SKM-1 treated with dmso at 0.1 percent for 144 hours (cell line): Measurements from ENCODE around the gene CST8.
A peak's percentile ranks its signal among the peaks of the same experiment; 100 is the strongest.

Source experiments
- DNase-seq: peaks from one replicate; lab custom pipeline; 2025; ENCODE audit not compliant: unreplicated experiment; lab: John Stamatoyannopoulos, UW

CST8 gene

DNA sequence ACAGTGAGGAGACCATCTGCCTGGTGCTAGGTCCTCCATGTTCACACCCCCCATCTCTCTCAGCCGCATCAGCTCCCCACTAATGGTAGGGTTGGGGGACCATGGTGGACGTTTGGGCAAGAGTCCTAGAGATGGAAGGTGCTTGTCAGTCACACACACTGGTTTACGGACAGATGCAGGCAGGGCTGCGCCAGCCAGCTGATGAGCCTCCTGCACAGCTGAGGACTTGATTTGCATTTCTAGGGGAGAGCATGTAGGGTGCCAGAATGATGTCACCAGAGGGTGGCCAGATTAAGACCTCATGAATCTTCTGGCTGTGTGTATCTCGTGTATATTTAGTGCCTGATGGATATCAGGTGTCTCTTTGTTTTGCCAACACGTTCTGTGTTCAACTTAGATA is 28.6 kb downstream of the CST8 start:
- DNase-seq = no peak

GRCh38 chr20:23520185-23520584 is 29.3 kb downstream of the CST8 start:
- DNase-seq = no peak

- no peak for DNase-seq
Measured at GRCh38 chr20:23524146-23524545, 33.2 kb downstream of the CST8 start.

GRCh38 chr20:23526850-23527249 is 35.9 kb downstream of the CST8 start:
- no peak for DNase-seq

- DNase-seq = no peak
Measured at GRCh38 chr20:23528867-23529431, 38.0 kb downstream of the CST8 start.

GRCh38 chr20:23530937-23531567 is 40.1 kb downstream of the CST8 start:
- no peak for DNase-seq

DNA sequence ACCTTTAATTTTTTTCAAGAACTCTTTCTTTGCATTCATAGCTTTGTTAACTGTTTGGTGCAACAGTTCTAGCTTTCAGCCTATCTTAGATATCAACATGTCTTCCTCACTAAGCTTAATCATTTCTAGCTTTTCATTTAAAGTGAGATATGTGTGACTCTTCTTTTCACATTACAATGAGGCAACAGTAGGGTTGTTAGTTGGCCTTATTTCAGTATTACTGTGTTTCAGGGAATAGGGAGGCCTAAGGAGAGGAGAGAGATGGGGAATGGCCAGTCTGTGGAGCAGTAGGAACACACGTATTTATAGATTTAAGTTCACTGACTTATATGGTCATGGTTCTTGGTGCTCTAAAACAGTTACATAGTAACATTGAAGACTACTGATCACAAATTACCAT is 41.6 kb downstream of the CST8 start:
- no peak for DNase-seq

GRCh38 chr20:23533161-23533560 is 42.2 kb downstream of the CST8 start:
- DNase-seq = no peak

- DNase-seq = no peak
Measured at GRCh38 chr20:23534801-23535593, 44.1 kb downstream of the CST8 start.

DNA sequence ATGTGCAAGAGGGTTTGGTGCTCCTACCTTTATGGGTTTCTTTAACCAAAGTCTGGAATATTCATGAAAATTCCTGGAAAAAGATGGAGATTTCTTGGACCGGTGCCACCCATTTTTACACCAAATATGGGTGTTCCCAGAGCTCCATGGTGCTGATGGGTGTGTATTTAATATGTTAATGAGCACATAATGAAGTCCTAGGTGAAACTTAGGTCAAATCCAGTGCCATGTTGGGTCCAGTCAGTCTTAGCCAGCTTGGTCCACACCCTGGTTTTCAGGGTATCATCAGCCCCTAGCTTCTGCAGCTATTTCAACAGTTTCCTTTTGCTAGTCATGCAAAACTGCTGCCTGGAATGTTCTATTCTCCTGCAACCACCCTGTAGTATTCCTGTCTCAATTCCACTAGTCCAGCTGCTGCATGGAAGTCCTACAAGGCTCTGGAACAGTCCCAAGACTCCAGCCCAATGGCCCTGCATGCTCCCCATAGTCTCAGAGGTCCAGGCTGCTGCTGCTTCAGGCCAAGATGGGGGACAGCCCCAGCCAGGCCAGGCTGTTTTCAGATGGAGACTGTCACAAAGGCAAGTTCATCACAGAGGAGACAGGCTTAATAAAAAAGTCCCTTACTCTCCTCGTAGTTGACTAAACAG is 45.5 kb downstream of the CST8 start:
- no peak for DNase-seq

DNA sequence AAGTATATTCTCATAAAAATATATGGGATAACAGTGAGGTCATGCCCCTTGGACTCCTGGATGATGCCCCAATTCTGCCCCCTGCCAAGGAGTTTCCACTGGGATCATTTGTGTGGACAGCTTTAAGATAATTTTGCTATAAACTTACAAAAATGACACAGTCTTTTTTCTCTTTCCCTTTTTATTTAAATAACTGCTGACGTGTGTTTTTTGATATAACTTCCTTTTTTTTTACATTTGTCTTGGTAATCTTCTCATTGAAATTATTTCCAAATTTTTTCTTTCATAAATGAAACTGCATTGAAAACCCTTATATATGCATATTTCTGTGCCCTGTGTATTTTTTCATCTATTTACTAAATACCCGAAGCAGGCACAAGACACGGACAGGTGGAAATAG is 46.1 kb downstream of the CST8 start:
- no peak for DNase-seq

DNA sequence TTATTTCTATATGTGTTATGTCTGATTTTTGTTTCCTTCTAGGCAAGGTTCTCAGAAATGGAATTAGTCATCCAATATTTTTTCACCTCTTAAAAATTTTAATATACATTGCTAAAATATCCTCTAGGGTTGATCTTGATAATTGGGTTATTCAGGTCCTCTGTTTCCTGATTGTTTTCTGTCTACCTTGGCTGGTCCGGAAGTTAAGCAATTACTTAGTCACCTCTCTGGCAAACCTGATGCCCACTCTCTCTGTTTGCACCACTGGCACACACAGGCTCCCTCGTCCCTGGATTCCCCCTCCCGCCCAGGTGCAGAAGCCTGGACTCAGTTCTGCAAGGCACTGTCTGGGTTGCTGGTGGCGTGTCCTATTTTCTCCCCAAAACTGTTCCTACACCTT is 49.7 kb downstream of the CST8 start:
- DNase-seq = no peak

DNA sequence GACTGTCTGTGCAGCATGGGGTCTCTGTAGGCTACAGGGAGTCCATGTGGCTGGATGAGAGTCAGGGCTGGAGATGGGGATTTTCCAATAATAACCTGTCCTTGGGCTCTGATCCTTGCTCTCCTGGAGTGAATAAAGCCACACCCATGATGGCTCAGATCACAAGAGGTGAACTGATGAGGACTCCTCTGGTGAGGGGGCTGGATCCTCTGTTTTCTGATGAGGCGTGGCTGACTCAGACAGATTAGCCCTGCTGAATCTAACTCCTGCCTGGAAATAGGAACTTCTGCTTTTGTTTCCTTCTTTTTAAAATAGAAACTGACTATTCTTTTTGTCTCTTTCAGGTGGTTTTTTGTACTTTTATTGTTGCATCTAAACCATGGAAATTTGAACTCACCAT is 50.4 kb downstream of the CST8 start:
- DNase-seq = peak; percentile 61

GRCh38 chr20:23541776-23542175 is 50.9 kb downstream of the CST8 start:
- DNase-seq = no peak

GRCh38 chr20:23542801-23543200 is 51.9 kb downstream of the CST8 start:
- no peak for DNase-seq

DNA sequence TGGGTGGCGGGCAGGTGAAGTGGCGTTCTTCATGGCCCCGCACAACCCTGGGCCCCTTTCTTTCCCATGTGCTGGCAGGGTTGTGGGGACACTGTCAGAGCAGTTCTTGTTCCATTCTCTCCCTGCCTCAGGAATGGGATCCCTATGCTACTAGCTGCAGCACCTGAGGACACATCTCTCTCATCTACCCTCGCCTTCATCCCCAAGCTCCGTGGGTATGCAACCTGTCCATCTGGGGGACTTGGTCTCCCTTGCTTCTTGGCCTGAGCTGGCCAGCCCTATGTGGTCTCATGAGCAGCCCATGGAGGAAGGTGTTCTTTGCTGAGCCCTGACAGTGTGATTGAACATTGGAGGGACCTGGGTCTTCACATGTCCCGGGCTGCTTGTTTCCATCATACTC is 53.2 kb downstream of the CST8 start:
- no peak for DNase-seq
